Measurements from ENCODE around the gene GRAMD2A. TPM values are rescaled to one million over a fixed set of nuclear protein-coding genes. Genes with fewer than 3 reads are reported as not detected.
A peak's percentile ranks its signal among the peaks of the same experiment; 100 is the strongest.

Gene GRAMD2A
- total and polyA plus RNA-seq, 7 donors = 0.16 to 4.3 (median 1.6) TPM; not detected in 1

DNA sequence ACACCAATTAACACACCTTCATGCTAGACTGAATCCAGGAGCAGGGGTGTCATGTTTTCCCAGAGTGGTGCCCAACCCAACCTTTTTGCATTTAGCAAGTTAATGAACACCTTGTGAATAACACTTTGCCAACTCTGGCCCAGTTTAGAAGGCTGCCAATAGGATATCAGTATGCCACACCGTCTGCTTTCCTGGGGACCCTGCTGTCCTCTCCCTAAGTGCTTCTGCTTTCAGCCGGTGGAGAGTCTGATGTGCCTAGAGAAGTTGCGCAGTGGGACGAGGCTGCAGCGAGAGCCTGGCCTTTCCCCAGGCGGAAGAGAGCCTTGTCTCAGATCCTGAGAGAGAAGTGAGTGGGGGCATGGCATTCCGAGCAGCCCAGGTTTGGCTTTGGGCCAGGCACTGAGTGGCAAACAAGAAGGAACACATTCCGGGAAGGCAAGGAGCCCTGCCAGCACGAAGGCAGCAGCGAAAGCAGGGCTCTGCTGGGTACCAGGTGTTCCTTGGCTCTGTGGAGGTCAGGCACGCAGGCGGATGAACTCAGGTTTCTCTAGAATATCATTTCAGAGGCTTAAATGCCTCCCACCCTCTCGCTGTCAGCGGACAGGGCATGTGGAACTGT is 42.5 kb downstream of the GRAMD2A start:
- Histone ChIP-seq H3K27ac (peak overlapping the region; percentile 70 to 87 (median 76)), H3K4me1 (peaks cover 0 to 30% (median 22%) of the 10 kb centered on the region in 4 donors), H3K36me3 (no peaks in the 10 kb centered on the region), H3K9me3 (no peaks in the 10 kb centered on the region), H3K4me3 (peak overlapping the region in 3 of 4 donors; percentile 46 to 58 (median 50)), H3K27me3 (no peaks in the 10 kb centered on the region)
- TF ChIP-seq EP300 (IDR thresholded peaks at IDR 0.05) = no peak
- TF ChIP-seq, protein P1, sequence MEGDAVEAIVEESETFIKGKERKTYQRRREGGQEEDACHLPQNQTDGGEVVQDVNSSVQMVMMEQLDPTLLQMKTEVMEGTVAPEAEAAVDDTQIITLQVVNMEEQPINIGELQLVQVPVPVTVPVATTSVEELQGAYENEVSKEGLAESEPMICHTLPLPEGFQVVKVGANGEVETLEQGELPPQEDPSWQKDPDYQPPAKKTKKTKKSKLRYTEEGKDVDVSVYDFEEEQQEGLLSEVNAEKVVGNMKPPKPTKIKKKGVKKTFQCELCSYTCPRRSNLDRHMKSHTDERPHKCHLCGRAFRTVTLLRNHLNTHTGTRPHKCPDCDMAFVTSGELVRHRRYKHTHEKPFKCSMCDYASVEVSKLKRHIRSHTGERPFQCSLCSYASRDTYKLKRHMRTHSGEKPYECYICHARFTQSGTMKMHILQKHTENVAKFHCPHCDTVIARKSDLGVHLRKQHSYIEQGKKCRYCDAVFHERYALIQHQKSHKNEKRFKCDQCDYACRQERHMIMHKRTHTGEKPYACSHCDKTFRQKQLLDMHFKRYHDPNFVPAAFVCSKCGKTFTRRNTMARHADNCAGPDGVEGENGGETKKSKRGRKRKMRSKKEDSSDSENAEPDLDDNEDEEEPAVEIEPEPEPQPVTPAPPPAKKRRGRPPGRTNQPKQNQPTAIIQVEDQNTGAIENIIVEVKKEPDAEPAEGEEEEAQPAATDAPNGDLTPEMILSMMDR (IDR thresholded peaks at IDR 0.05) = no peak
- peak in 2 of 4 donors; percentile 28 to 44 for TF ChIP-seq POLR2AphosphoS5 (IDR thresholded peaks at IDR 0.05)
- no peak for TF ChIP-seq POLR2A (IDR thresholded peaks at IDR 0.05)
- peak; percentile 83 for DNase-seq
- WGBS, 2 donors = 12 to 57% methylated on average over 14 of the region's 14 CpGs
- intact Hi-C loops (cut with DNase I) = loop anchor here (2.0 to 10.0 kb wide), 4 partner anchors 38 to 374 kb away; no protein-coding TSS in a partner anchor

DNA sequence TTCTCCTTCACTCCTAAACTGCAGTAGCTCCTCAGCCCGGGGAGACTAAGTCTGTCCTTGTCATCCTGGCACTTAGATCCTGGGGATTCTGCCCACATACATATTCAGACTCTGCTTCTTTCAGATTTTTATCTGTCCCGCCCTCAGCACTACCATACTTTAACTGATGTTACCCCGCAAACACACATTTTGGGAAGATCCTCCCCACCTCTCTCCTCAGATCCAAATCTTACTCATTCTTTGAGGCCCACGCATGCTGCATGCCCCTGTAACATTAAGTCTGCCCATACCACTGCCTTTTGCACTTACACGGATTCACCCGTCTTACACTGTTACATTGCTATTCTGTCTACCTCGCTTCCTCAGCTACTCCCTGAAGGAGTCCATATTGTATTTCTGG is 43.3 kb downstream of the GRAMD2A start:
- whole genome bisulfite sequencing, 2 donors = 93 to 94% methylated on average over 7 of the region's 7 CpGs
- TF ChIP-seq, protein P1 (IDR thresholded peaks at IDR 0.05) = no peak
- no peak for TF ChIP-seq POLR2AphosphoS5 (IDR thresholded peaks at IDR 0.05)
- Histone ChIP-seq H3K27ac (peak overlapping the region; percentile 70 to 87 (median 76)), H3K9me3 (no peaks in the 10 kb centered on the region), H3K36me3 (no peaks in the 10 kb centered on the region), H3K4me3 (no peak overlapping the region), H3K27me3 (no peaks in the 10 kb centered on the region), H3K4me1 (peaks cover 0 to 30% (median 22%) of the 10 kb centered on the region in 4 donors)
- intact Hi-C loops (cut with DNase I) = loop anchor here (2.0 to 10.0 kb wide), 4 partner anchors 38 to 374 kb away; no protein-coding TSS in a partner anchor
- no peak for DNase-seq

DNA sequence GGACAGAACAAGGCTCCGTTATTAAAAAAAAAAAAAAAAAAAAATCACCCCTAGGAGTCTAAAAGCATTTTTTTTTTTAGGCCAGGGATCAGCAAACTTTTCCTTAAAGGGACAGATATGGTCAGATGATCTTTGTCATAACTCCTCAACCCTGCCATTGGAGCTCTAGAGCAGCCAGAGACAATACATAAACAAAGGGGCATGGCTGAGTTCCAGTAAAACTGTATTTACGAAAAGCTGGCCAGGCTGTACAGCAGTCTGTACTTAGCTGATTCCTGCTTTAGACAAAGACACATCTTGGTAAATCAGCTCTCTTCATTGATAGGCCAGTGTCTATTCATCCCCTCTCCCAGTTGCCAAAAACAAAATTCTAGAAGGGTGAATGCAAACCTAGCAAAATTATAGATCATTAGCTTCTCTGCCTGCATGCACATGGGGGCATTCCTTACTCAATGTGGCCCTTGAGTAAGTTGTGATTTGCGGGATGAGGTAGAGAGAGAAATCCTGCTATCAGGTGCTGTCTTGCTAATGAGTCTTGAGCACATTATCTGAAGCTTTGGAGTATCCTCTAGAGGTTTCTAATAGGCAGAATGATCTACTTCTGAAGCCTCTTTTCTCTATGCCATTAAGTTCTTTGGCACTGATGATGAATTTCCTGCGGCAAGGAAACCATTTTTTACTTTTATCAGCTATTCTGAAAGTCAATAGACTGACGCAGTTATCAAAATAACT is 44.2 kb downstream of the GRAMD2A start:
- TF ChIP-seq EP300 (IDR thresholded peaks at IDR 0.05) = no peak
- no peak for TF ChIP-seq POLR2A (IDR thresholded peaks at IDR 0.05)
- TF ChIP-seq, protein P1 (IDR thresholded peaks at IDR 0.05) = no peak
- peak in 1 of 4 donors; percentile 14 for TF ChIP-seq POLR2AphosphoS5 (IDR thresholded peaks at IDR 0.05)
- 61 to 80% methylated on average over 5 of the region's 5 CpGs for WGBS, 2 donors
- DNase-seq = no peak
- intact Hi-C loops (cut with DNase I) = loop anchor here (10.0 kb wide), 2 partner anchors 119 to 269 kb away; no protein-coding TSS in a partner anchor
- Histone ChIP-seq H3K9me3 (no peaks in the 10 kb centered on the region), H3K4me1 (peaks cover 0 to 30% (median 22%) of the 10 kb centered on the region in 4 donors), H3K4me3 (no peak overlapping the region), H3K36me3 (no peaks in the 10 kb centered on the region), H3K27ac (peak overlapping the region; percentile 38 to 87 (median 75)), H3K27me3 (no peaks in the 10 kb centered on the region)

DNA sequence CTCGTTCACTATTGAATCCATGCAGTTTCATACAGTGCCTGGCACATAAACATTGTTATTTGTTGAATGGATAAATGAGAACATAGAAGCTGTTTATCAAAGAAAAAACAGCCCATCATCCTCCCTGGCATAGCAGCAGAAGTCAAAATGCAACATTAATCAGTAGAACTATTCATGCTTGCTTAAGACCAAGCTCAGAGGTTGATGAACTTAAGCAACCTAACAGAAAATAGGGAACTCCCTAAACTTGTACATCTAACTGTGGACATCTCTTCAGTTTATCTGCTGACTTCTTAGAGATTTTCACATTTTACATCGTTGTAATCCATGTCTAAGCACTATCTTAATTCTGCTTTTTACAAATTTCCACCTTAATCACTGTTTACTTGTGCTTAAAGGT is 50.2 kb downstream of the GRAMD2A start:
- DNase-seq = no peak
- no peak for TF ChIP-seq POLR2A (IDR thresholded peaks at IDR 0.05)
- TF ChIP-seq EP300 (IDR thresholded peaks at IDR 0.05) = no peak
- TF ChIP-seq, protein P1 (IDR thresholded peaks at IDR 0.05) = no peak
- TF ChIP-seq POLR2AphosphoS5 (IDR thresholded peaks at IDR 0.05) = no peak
- no peaks in the 10 kb centered on the region for H3K4me1 ChIP-seq
- WGBS, 2 donors = 87 to 88% methylated on average over 2 of the region's 2 CpGs
- H3K27me3 ChIP-seq = no peaks in the 10 kb centered on the region
- no peak overlapping the region for H3K27ac ChIP-seq
- intact Hi-C loops (cut with DNase I) = no loop called here
- H3K36me3 ChIP-seq = no peaks in the 10 kb centered on the region
- H3K9me3 ChIP-seq = no peaks in the 10 kb centered on the region
- H3K4me3 ChIP-seq = no peak overlapping the region
